ENCODE data around the gene IMP4. TPM values are rescaled to one million over a fixed set of nuclear protein-coding genes. Genes with fewer than 3 reads are reported as not detected.

Gene IMP4
- total and polyA plus RNA-seq, 4 donors: 31.7 to 95.5 (median 61.2) TPM

GRCh38 chr2:130363479-130363878 lies 20.8 kb downstream of the IMP4 start:
- DNase-seq (ENCODE audit: low spot score): no peak
- no peak overlapping the region for H3K27ac ChIP-seq (ENCODE audit: low read depth in 1 of 2, low read length in 2 of 2)
- no peaks in the 10 kb centered on the region for H3K4me1 ChIP-seq (ENCODE audit: control insufficient read depth in 4 of 4, insufficient read depth in 4 of 4, low read length in 3 of 4)
- no peaks in the 10 kb centered on the region for H3K27me3 ChIP-seq (ENCODE audit: control insufficient read depth in 4 of 4, insufficient read depth in 4 of 4, low read length in 3 of 4)
- no peaks in the 10 kb centered on the region for H3K36me3 ChIP-seq (ENCODE audit: control insufficient read depth in 4 of 4, insufficient read depth in 3 of 4, low read depth in 1 of 4, low read length in 3 of 4)
- H3K9me3 ChIP-seq (ENCODE audit: control insufficient read depth in 4 of 4, low read length in 3 of 4): no peaks in the 10 kb centered on the region
- no peak overlapping the region for H3K4me3 ChIP-seq (ENCODE audit: low read depth in 1 of 3, low read length in 3 of 3)
- no peak for TF ChIP-seq HNF4A (conservative IDR thresholded peaks at IDR 0.05)
- no peak overlapping the region for H3K9ac ChIP-seq (ENCODE audit: low read depth in 1 of 2, low read length in 2 of 2)

DNA sequence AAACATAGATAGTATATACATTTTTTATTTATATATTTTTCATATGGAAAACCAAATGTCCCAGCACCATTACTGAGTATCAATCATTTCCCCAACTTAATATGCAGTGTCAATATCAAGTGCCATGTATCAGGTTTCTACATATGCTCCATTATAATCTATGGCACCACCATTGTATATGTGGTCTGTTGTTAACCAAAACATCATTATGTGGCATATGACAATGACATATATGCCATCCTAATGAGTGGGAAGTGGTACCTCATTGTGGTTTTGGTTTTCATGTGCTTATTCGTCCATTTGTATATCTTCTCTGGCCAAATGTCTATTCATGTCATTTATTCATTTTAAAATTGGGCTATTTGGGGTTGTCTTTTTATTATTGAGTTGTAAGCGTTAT lies 22.4 kb downstream of the IMP4 start:
- 93% methylated on average over 2 of the region's 2 CpGs for WGBS
- TF ChIP-seq HNF4A (conservative IDR thresholded peaks at IDR 0.05) (no peak), FOXA2 (IDR thresholded peaks at IDR 0.05) (no peak)
- Histone ChIP-seq H3K27ac (ENCODE audit: low read depth in 1 of 2, low read length in 2 of 2) (no peak overlapping the region), H3K27me3 (ENCODE audit: control insufficient read depth in 4 of 4, insufficient read depth in 4 of 4, low read length in 3 of 4) (no peaks in the 10 kb centered on the region), H3K4me1 (ENCODE audit: control insufficient read depth in 4 of 4, insufficient read depth in 4 of 4, low read length in 3 of 4) (no peaks in the 10 kb centered on the region), H3K9ac (ENCODE audit: low read depth in 1 of 2, low read length in 2 of 2) (no peak overlapping the region), H3K4me3 (ENCODE audit: low read depth in 1 of 3, low read length in 3 of 3) (no peak overlapping the region), H3K9me3 (ENCODE audit: control insufficient read depth in 4 of 4, low read length in 3 of 4) (no peaks in the 10 kb centered on the region), H3K36me3 (ENCODE audit: control insufficient read depth in 4 of 4, insufficient read depth in 3 of 4, low read depth in 1 of 4, low read length in 3 of 4) (peaks cover 0 to 3% (median 0%) of the 10 kb centered on the region in 4 donors)
- no peak for DNase-seq (ENCODE audit: low spot score)

DNA sequence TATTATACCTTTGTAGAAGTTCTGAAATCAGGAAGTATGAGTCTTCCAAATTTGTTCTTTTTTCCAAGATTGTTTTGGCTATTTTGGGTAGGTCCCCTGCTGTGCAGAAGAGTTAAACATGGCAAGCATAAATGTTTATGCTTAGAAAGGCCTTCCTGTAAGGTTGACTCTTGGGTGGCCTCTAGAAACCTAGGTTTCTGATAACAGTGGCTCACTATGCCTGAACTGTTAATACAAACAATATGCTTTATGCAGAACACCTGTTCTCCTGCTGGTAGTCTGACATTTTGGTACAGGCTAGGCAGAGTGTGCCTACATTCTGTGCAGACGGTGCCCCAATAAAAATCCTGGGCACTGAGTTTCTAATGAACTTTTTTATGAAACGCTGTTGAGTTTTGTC lies 23.3 kb downstream of the IMP4 start:
- no peaks in the 10 kb centered on the region for H3K4me1 ChIP-seq (ENCODE audit: control insufficient read depth in 4 of 4, insufficient read depth in 4 of 4, low read length in 3 of 4)
- H3K4me3 ChIP-seq (ENCODE audit: low read depth in 1 of 3, low read length in 3 of 3): no peak overlapping the region
- no peak overlapping the region for H3K27ac ChIP-seq (ENCODE audit: low read depth in 1 of 2, low read length in 2 of 2)
- no peaks in the 10 kb centered on the region for H3K27me3 ChIP-seq (ENCODE audit: control insufficient read depth in 4 of 4, insufficient read depth in 4 of 4, low read length in 3 of 4)
- peaks cover 0 to 7% (median 0%) of the 10 kb centered on the region in 4 donors for H3K36me3 ChIP-seq (ENCODE audit: control insufficient read depth in 4 of 4, insufficient read depth in 3 of 4, low read depth in 1 of 4, low read length in 3 of 4)
- no peak overlapping the region for H3K9ac ChIP-seq (ENCODE audit: low read depth in 1 of 2, low read length in 2 of 2)
- no peaks in the 10 kb centered on the region for H3K9me3 ChIP-seq (ENCODE audit: control insufficient read depth in 4 of 4, low read length in 3 of 4)
- DNase-seq (ENCODE audit: low spot score): no peak
- TF ChIP-seq NR2F2 (IDR thresholded peaks at IDR 0.05) (no peak), FOXA1 (IDR thresholded peaks at IDR 0.05) (no peak)
- WGBS: 93% methylated on average over 2 of the region's 2 CpGs

- peaks cover 0 to 9% (median 0%) of the 10 kb centered on the region in 4 donors for H3K36me3 ChIP-seq (ENCODE audit: control insufficient read depth in 4 of 4, insufficient read depth in 3 of 4, low read depth in 1 of 4, low read length in 3 of 4)
- H3K27ac ChIP-seq (ENCODE audit: low read depth in 1 of 2, low read length in 2 of 2): no peak overlapping the region
- no peaks in the 10 kb centered on the region for H3K9me3 ChIP-seq (ENCODE audit: control insufficient read depth in 4 of 4, low read length in 3 of 4)
- no peaks in the 10 kb centered on the region for H3K27me3 ChIP-seq (ENCODE audit: control insufficient read depth in 4 of 4, insufficient read depth in 4 of 4, low read length in 3 of 4)
- no peak overlapping the region for H3K9ac ChIP-seq (ENCODE audit: low read depth in 1 of 2, low read length in 2 of 2)
- TF ChIP-seq CTCF (IDR thresholded peaks at IDR 0.05; ENCODE audit: low read depth, low read length, missing input control) (no peak), REST (IDR thresholded peaks at IDR 0.05) (no peak), YY1 (IDR thresholded peaks at IDR 0.05) (no peak)
- TF ChIP-seq, protein P1, sequence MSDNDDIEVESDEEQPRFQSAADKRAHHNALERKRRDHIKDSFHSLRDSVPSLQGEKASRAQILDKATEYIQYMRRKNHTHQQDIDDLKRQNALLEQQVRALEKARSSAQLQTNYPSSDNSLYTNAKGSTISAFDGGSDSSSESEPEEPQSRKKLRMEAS (IDR thresholded peaks at IDR 0.05): no peak
- H3K4me3 ChIP-seq (ENCODE audit: low read depth in 1 of 3, low read length in 3 of 3): no peak overlapping the region
- no peaks in the 10 kb centered on the region for H3K4me1 ChIP-seq (ENCODE audit: control insufficient read depth in 4 of 4, insufficient read depth in 4 of 4, low read length in 3 of 4)
- 59% methylated on average over 1 of the region's 1 CpG for WGBS
- DNase-seq (ENCODE audit: low spot score): no peak
Observed at GRCh38 chr2:130366720-130367119, 24.0 kb downstream of the IMP4 start.
